Activated CD4-positive, CD25-positive, alpha-beta regulatory T cell treated with anti-CD3 and anti-CD28 coated beads, Interleukin-2, amount 50 U/mL, for 72 hours (primary cell): ENCODE results near the gene MPG.
"Not testable (repeated sequence)": the region's sequence is repeated elsewhere in the genome, so short reads cannot be mapped to it uniquely, and the experiment has no call there.

Source experiments
- DNase-seq: peaks from one replicate; pipeline ENCODE4 v3.0.0; 2021

The MPG gene

GRCh38 chr16:77807-78443 is at the start of gene MPG:
TSS of gene MPG (plus strand) at chr16:78225. CDS start at chr16:78310, 85 bp downstream.
- DNase-seq, result peak; percentile 87

- DNase-seq, result not testable (repeated sequence)
Observed at GRCh38 chr16:30627-31026, 47.4 kb upstream of the MPG start.

GRCh38 chr16:33154-33876 is 44.7 kb upstream of the MPG start:
- not testable (repeated sequence) for DNase-seq

- no peak for DNase-seq
Observed at GRCh38 chr16:33877-34647, 44.0 kb upstream of the MPG start.

GRCh38 chr16:34648-34987 is 43.4 kb upstream of the MPG start:
- no peak for DNase-seq

GRCh38 chr16:35011-35677 is 42.9 kb upstream of the MPG start:
- no peak for DNase-seq

GRCh38 chr16:35678-36305 is 42.2 kb upstream of the MPG start:
- no peak for DNase-seq

- DNase-seq, result peak; percentile 25
Observed at GRCh38 chr16:36336-36984, 41.6 kb upstream of the MPG start.

GRCh38 chr16:37511-37910 is 40.5 kb upstream of the MPG start:
- DNase-seq, result peak; percentile 3

GRCh38 chr16:38206-38605 is 39.8 kb upstream of the MPG start:
- DNase-seq, result peak; percentile 3

GRCh38 chr16:38941-39892 is 38.8 kb upstream of the MPG start:
- peak; percentile 40 for DNase-seq

- no peak for DNase-seq
Observed at GRCh38 chr16:41439-42068, 36.5 kb upstream of the MPG start.

- no peak for DNase-seq
Observed at GRCh38 chr16:42069-42457, 36.0 kb upstream of the MPG start.

- DNase-seq, result no peak
Observed at GRCh38 chr16:42691-43090, 35.3 kb upstream of the MPG start.

GRCh38 chr16:43294-43693 is 34.7 kb upstream of the MPG start:
- DNase-seq, result no peak

- DNase-seq, result no peak
Observed at GRCh38 chr16:44655-45054, 33.4 kb upstream of the MPG start.

- no peak for DNase-seq
Observed at GRCh38 chr16:45454-45853, 32.6 kb upstream of the MPG start.

- DNase-seq, result not testable (repeated sequence)
Observed at GRCh38 chr16:46510-46909, 31.5 kb upstream of the MPG start.

GRCh38 chr16:47234-47633 is 30.8 kb upstream of the MPG start:
- no peak for DNase-seq

GRCh38 chr16:50769-51591 is 27.0 kb upstream of the MPG start:
- DNase-seq, result no peak
